ENCODE data around the gene TMEM260.
"Not testable (repeated sequence)": the region's sequence is repeated elsewhere in the genome, so short reads cannot be mapped to it uniquely, and the experiment has no call there.

TMEM260 gene

DNA sequence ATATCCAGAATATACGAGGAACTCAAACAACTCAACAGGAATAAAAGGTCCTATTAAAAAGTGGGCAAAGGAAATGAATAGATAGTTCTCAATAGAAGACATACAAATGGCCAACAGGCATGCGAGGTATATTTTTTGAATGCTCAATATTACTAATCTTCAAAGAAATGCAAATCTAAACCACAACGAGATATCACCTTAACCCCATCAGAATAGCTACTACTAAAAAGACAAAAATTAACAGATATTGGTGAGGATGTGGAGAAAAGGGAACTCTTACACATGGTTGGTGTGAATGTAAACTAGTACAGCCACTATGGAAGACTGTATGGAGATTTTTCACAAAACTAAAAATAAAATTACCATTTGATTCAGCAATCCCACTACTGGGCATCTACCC lies 99.2 kb downstream of the TMEM260 start:
- no peak for DNase-seq

DNA sequence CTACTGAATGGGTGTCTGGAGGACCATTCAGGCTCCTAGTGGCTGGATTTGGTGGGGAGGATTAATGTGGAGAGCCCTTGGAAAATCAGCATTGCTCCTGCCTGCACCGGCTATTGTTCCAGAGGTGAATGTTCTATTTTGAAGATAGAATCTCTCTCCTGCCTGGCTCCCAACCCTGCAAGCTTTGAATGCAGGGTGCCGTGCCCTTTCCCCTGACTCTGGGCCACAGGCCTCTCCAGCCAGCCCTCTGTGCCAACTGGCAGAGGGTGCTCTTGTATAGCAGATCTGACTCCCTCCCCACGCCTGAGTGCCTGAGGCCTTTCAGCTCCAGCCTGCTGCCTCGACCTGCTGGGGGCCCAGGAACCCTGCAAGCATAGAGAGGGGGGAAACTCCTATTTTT lies 106.8 kb downstream of the TMEM260 start:
- peak; percentile 65 for DNase-seq

DNA sequence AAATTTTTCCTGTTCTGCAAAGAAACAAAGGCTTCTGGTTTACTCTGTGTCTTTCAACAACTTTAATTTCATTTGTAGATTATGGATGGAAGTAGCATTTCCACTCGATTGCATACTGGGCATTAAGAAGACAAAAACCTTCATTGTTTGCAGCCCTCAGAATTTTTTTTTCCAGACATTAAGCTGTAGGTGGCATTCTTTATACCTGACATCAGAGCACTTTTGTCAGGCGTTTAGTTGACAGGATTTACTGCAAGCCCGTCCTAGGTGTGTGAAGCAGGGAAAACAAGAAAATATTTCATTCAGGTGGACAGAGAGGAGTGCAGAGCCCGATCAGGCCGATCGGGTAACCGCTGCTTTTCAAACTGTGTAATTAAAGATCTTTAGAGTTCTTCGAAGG lies 107.5 kb downstream of the TMEM260 start:
- no peak for DNase-seq

DNA sequence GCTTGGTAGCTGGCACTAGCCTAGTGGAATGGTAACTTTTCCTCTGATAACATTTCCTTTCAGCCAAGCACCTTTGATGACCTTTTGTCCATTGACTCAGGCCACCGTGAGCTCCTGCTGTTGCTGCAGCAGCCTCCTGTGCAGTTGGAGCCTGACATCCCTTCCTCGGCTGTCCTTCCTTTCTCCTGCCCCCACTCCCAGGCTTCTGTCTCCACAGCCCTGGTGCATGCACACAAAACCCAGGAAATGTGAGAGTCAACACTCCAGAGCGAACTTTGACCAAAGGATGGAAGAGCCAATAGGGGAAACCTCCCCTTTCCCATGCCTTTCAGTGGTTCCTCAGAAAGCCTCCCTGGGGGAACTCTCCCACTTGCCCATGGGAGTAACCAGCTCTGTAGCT lies 115.0 kb downstream of the TMEM260 start:
- no peak for DNase-seq

GRCh38 chr14:56695216-56695615 lies 115.6 kb downstream of the TMEM260 start:
- not testable (repeated sequence) for DNase-seq
